SK-N-SH (cell line): ENCODE data around the gene COMT. TPM values are rescaled to one million over a fixed set of nuclear protein-coding genes. Genes with fewer than 3 reads are reported as not detected.

Experiments
- CTCF ChIA-PET: fragments of 300-600, 350-600 bp; formaldehyde crosslinking; extraction: SDS; loops from one replicate; lab custom pipeline; 2021; lab: Yijun Ruan, JAX
- POLR2A ChIA-PET: fragments of 350-600 bp; sonication (Branson Sonifier 250); formaldehyde crosslinking; extraction: SDS; loops from one replicate; lab custom pipeline; 2020; ENCODE audit warnings: antibody characterized with exemption, inconsistent platforms; lab: Yijun Ruan, JAX
- DNase-seq: peaks from one replicate; pipeline ENCODE4 v3.0.0; 2012
- H2AFZ ChIP-seq: fragments of 200-600 bp; sonication (generic); 2 replicates; pipeline ENCODE4 v1.8.1; 2016; ENCODE audit warnings: antibody characterized with exemption, mild to moderate bottlenecking, low read depth
- H3F3A ChIP-seq: fragments of 200-600 bp; sonication (generic); replicated peaks from 2 replicates; pipeline ENCODE3; 2016; ENCODE audit warnings: antibody characterized with exemption, mild to moderate bottlenecking; ENCODE audit not compliant: insufficient read depth
- H3K27ac ChIP-seq, 2 experiments: fragments of 200-500 bp in 1 of 2; fragments of 200-600 bp in 1 of 2; sonication (Bioruptor generic) in 1 of 2; sonication (generic), shearing (Covaris generic) in 1 of 2; 2 replicates each; pipeline versions ENCODE4 v1.5.1 to v1.6.1; 2014 to 2016; ENCODE audit warnings: low read depth in 2 of 2, inconsistent platforms in 1 of 2, low read length in 1 of 2, mild to moderate bottlenecking in 1 of 2, mixed read lengths in 1 of 2
- H3K27me3 ChIP-seq: fragments of 200-600 bp; sonication (generic), shearing (Covaris generic); 2 replicates; pipeline ENCODE4 v1.6.1; 2016; ENCODE audit warnings: mixed run types; ENCODE audit not compliant: insufficient read depth
- H3K36me3 ChIP-seq, 2 experiments: fragments of 200-500 bp in 1 of 2; fragments of 200-600 bp in 1 of 2; sonication (Bioruptor generic) in 1 of 2; sonication (generic) in 1 of 2; replicated peaks in 1 of 2; 2 replicates each; pipeline versions ENCODE3 to v1.5.1; 2014 to 2016; ENCODE audit warnings: low read length in 1 of 2, mild to moderate bottlenecking in 1 of 2; ENCODE audit not compliant: insufficient read depth in 2 of 2, control insufficient read depth in 1 of 2
- H3K4me1 ChIP-seq, 2 experiments: fragments of 200-500 bp in 1 of 2; fragments of 200-600 bp in 1 of 2; sonication (Bioruptor generic) in 1 of 2; sonication (generic), shearing (Covaris generic) in 1 of 2; 2 replicates each; pipeline versions ENCODE4 v1.5.1 to v1.6.1; 2014 to 2016; ENCODE audit warnings: low read depth in 1 of 2, low read length in 1 of 2, mixed run types in 1 of 2; ENCODE audit not compliant: insufficient read depth in 2 of 2, control insufficient read depth in 1 of 2
- H3K4me2 ChIP-seq: fragments of 200-600 bp; sonication (generic), shearing (Covaris generic); 2 replicates; pipeline ENCODE4 v1.6.1; 2017; ENCODE audit warnings: mixed run types
- H3K4me3 ChIP-seq, 2 experiments: fragments of 200-500 bp in 1 of 2; fragments of 200-600 bp in 1 of 2; sonication (Bioruptor generic) in 1 of 2; sonication (generic), shearing (Covaris generic) in 1 of 2; 2 replicates each; pipeline versions ENCODE4 v1.5.1 to v1.8.1; 2014 to 2016; ENCODE audit warnings: low read depth in 2 of 2, inconsistent platforms in 1 of 2, low read length in 1 of 2, mild to moderate bottlenecking in 1 of 2, mixed read lengths in 1 of 2, moderate library complexity in 1 of 2
- H3K79me2 ChIP-seq: fragments of 200-600 bp; sonication (generic); 2 replicates; pipeline ENCODE4 v1.8.1; 2017; ENCODE audit warnings: mild to moderate bottlenecking; ENCODE audit not compliant: insufficient read depth
- H3K9ac ChIP-seq: fragments of 200-600 bp; sonication (generic); 2 replicates; pipeline ENCODE4 v1.6.1; 2017; ENCODE audit warnings: mixed run types
- H3K9me2 ChIP-seq: fragments of 200-600 bp; sonication (generic); 2 replicates; pipeline ENCODE4 v1.6.1; 2017; ENCODE audit warnings: mixed run types
- H3K9me3 ChIP-seq: fragments of 200-600 bp; sonication (generic); 2 replicates; pipeline ENCODE4 v1.6.1; 2017; ENCODE audit warnings: mixed run types, mild to moderate bottlenecking, moderate library complexity
- H4K20me1 ChIP-seq: fragments of 200-600 bp; sonication (generic); 2 replicates; pipeline ENCODE4 v1.6.1; 2017; ENCODE audit warnings: mild to moderate bottlenecking, mixed run types; ENCODE audit not compliant: insufficient read depth
- FOSL2 ChIP-seq: IDR thresholded peaks from 2 replicates; pipeline ENCODE4 v1.4.0; 2012; ENCODE audit warnings: low read depth, mild to moderate bottlenecking, moderate library complexity, borderline replicate concordance
- FOXM1 ChIP-seq: IDR thresholded peaks from 2 replicates; pipeline ENCODE4 v1.4.0; 2012; ENCODE audit warnings: low read depth, mild to moderate bottlenecking
- GABPA ChIP-seq: IDR thresholded peaks from 2 replicates; pipeline ENCODE4 v1.4.0; 2012; ENCODE audit warnings: low read depth, mild to moderate bottlenecking
- NRF1 ChIP-seq: IDR thresholded peaks from 2 replicates; pipeline ENCODE4 v1.6.1; 2012; ENCODE audit warnings: low read depth, mild to moderate bottlenecking, low read length
- POLR2AphosphoS5 ChIP-seq: IDR thresholded peaks from 2 replicates; pipeline ENCODE4 v1.6.1; 2012; ENCODE audit warnings: low read depth, low read length
- RCOR1 ChIP-seq: fragments of 150-350 bp; IDR thresholded peaks from 2 replicates; pipeline ENCODE4 v1.6.1; 2017; ENCODE audit warnings: antibody characterized with exemption, low read length
- RXRA ChIP-seq: IDR thresholded peaks from 2 replicates; pipeline ENCODE4 v1.4.0; 2012; ENCODE audit warnings: low read depth, mild to moderate bottlenecking, borderline replicate concordance
- TAF1 ChIP-seq: IDR thresholded peaks from 2 replicates; pipeline ENCODE4 v1.6.1; 2012; ENCODE audit warnings: low read depth, mild to moderate bottlenecking, low read length, moderate library complexity, borderline replicate concordance
- TCF12 ChIP-seq: IDR thresholded peaks from 2 replicates; pipeline ENCODE4 v1.4.0; 2012
- WGBS: methylation state at CpG from one replicate; pipeline ENCODE4 v1.1.6; 2017; ENCODE audit warnings: low lambda C conversion rate; 5-methylcytosine and 5-hydroxymethylcytosine counted together
- polyA plus RNA-seq, 3 experiments: library from polyadenylated mRNA; depleted of rRNA; stranded (reverse); fragments of >200 nt; gene quantifications; 2 replicates each; pipeline ENCODE4 v1.2.3, GENCODE V29; 2012
- TF ChIP-seq, protein P1 (sequence below): IDR thresholded peaks from 2 replicates; pipeline ENCODE4 v1.6.1; 2012; ENCODE audit warnings: mild to moderate bottlenecking, low read depth, low read length, moderate library complexity
- TF ChIP-seq, protein P2 (sequence below): fragments of 200-600 bp; sonication (generic); IDR thresholded peaks from 2 replicates; pipeline ENCODE4 v1.6.1; 2017; ENCODE audit warnings: antibody characterized with exemption, mild to moderate bottlenecking, moderate library complexity
- TF ChIP-seq, protein P3 (sequence below): fragments of 150-350 bp; IDR thresholded peaks from 2 replicates; pipeline ENCODE4 v1.6.1; 2016; ENCODE audit warnings: mild to moderate bottlenecking, low read depth, low read length
- TF ChIP-seq, protein P4 (sequence below): IDR thresholded peaks from 2 replicates; pipeline ENCODE4 v1.4.0; 2012; ENCODE audit warnings: low read depth, borderline replicate concordance

The COMT gene
- polyA plus RNA-seq, 1 of the 3 experiments (the other 2 are of a cell fraction), result 343 TPM

DNA sequence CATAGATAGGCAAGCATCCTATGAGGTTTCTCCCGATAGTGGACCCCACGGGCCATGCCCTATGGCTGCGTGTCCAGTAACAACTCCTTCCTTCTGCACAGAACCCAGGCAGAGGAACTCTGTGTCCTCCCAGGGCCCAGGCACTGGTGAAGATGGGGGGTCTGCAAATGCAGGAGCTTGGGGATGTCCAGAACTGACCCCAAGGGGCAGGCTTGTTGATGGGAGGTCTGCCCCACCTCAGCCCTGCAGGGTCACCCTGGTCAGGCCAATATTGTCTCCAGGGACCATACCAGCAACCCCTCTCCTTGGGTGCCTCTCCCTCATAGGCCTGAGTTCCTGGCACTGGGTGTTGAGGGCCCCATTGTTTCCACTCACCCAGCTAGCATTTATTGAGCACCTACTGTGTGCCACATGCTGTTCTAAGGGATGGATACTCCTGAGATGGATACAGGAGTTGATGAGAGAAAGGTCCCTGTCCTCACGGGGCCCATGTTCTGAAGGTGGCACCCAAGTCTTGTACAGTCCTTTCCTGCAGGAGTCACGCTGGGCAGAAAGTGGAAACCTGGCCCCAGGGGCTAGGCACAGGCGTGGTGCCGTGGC is 26.4 kb downstream of the COMT start (continued):
- TF ChIP-seq TAF1, result no peak
- no peak for TF ChIP-seq FOSL2
- TF ChIP-seq, all 33 proteins: peak for 0

DNA sequence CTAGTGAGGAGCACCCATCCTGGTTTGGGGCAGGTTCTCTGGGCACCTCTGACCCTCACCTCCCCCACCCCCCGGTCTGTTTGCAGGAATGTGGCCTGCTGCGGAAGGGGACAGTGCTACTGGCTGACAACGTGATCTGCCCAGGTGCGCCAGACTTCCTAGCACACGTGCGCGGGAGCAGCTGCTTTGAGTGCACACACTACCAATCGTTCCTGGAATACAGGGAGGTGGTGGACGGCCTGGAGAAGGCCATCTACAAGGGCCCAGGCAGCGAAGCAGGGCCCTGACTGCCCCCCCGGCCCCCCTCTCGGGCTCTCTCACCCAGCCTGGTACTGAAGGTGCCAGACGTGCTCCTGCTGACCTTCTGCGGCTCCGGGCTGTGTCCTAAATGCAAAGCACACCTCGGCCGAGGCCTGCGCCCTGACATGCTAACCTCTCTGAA is 26.9 kb downstream of the COMT start:
- H3K4me1 ChIP-seq, result peaks cover 0 to 6% of the 10 kb centered on the region in 2 experiments; a peak in 1 of 4 replicates
- DNase-seq, result no peak
- H3F3A ChIP-seq, result peaks cover 8% of the 10 kb centered on the region
- CTCF ChIA-PET, result interaction anchor here (1.2 to 16.4 kb wide), 6 partner anchors 15 to 115 kb away, joined by 3 to 501 read pairs (median 8); partner anchors contain the start of gene TANGO2
- H3K9ac ChIP-seq, result no peak overlapping the region
- peaks cover 12 to 64% of the 10 kb centered on the region in 2 experiments for H3K36me3 ChIP-seq
- TF ChIP-seq, protein P1, sequence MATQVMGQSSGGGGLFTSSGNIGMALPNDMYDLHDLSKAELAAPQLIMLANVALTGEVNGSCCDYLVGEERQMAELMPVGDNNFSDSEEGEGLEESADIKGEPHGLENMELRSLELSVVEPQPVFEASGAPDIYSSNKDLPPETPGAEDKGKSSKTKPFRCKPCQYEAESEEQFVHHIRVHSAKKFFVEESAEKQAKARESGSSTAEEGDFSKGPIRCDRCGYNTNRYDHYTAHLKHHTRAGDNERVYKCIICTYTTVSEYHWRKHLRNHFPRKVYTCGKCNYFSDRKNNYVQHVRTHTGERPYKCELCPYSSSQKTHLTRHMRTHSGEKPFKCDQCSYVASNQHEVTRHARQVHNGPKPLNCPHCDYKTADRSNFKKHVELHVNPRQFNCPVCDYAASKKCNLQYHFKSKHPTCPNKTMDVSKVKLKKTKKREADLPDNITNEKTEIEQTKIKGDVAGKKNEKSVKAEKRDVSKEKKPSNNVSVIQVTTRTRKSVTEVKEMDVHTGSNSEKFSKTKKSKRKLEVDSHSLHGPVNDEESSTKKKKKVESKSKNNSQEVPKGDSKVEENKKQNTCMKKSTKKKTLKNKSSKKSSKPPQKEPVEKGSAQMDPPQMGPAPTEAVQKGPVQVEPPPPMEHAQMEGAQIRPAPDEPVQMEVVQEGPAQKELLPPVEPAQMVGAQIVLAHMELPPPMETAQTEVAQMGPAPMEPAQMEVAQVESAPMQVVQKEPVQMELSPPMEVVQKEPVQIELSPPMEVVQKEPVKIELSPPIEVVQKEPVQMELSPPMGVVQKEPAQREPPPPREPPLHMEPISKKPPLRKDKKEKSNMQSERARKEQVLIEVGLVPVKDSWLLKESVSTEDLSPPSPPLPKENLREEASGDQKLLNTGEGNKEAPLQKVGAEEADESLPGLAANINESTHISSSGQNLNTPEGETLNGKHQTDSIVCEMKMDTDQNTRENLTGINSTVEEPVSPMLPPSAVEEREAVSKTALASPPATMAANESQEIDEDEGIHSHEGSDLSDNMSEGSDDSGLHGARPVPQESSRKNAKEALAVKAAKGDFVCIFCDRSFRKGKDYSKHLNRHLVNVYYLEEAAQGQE, result no peak
- TF ChIP-seq, protein P2, sequence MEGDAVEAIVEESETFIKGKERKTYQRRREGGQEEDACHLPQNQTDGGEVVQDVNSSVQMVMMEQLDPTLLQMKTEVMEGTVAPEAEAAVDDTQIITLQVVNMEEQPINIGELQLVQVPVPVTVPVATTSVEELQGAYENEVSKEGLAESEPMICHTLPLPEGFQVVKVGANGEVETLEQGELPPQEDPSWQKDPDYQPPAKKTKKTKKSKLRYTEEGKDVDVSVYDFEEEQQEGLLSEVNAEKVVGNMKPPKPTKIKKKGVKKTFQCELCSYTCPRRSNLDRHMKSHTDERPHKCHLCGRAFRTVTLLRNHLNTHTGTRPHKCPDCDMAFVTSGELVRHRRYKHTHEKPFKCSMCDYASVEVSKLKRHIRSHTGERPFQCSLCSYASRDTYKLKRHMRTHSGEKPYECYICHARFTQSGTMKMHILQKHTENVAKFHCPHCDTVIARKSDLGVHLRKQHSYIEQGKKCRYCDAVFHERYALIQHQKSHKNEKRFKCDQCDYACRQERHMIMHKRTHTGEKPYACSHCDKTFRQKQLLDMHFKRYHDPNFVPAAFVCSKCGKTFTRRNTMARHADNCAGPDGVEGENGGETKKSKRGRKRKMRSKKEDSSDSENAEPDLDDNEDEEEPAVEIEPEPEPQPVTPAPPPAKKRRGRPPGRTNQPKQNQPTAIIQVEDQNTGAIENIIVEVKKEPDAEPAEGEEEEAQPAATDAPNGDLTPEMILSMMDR, result no peak
- TF ChIP-seq GABPA, result no peak
- no peak for TF ChIP-seq RXRA
- no peak for TF ChIP-seq POLR2AphosphoS5
- TF ChIP-seq, protein P3, sequence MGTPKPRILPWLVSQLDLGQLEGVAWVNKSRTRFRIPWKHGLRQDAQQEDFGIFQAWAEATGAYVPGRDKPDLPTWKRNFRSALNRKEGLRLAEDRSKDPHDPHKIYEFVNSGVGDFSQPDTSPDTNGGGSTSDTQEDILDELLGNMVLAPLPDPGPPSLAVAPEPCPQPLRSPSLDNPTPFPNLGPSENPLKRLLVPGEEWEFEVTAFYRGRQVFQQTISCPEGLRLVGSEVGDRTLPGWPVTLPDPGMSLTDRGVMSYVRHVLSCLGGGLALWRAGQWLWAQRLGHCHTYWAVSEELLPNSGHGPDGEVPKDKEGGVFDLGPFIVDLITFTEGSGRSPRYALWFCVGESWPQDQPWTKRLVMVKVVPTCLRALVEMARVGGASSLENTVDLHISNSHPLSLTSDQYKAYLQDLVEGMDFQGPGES, result no peak
- no peak for TF ChIP-seq TCF12
- TF ChIP-seq NRF1, result no peak
- no peak for TF ChIP-seq RCOR1
- TF ChIP-seq, protein P4, sequence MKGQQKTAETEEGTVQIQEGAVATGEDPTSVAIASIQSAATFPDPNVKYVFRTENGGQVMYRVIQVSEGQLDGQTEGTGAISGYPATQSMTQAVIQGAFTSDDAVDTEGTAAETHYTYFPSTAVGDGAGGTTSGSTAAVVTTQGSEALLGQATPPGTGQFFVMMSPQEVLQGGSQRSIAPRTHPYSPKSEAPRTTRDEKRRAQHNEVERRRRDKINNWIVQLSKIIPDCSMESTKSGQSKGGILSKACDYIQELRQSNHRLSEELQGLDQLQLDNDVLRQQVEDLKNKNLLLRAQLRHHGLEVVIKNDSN, result no peak
- TF ChIP-seq FOXM1, result no peak
- no peaks in the 10 kb centered on the region for H3K27me3 ChIP-seq
- POLR2A ChIA-PET, result interaction anchor here (2.3 to 6.7 kb wide), 2 partner anchors 18 to 46 kb away, joined by 5 to 63 read pairs; no protein-coding TSS in a partner anchor
- no peaks in the 10 kb centered on the region for H3K9me2 ChIP-seq
- no peak overlapping the region for H2AFZ ChIP-seq
- no peaks in the 10 kb centered on the region for H3K79me2 ChIP-seq
- H3K4me2 ChIP-seq, result no peak overlapping the region
- H4K20me1 ChIP-seq, result 0 out of 2 replicates have a peak, but pooled peaks cover 6% of the 10 kb centered on the region
- no peak overlapping the region for H3K4me3 ChIP-seq
- H3K27ac ChIP-seq, result no peak overlapping the region; a peak in 1 of 4 replicates
- H3K9me3 ChIP-seq, result no peaks in the 10 kb centered on the region
- WGBS, result 87% methylated on average over 18 of the region's 18 CpGs
